T-helper 9 cell (primary cell): Measurements from ENCODE around the gene PER3.

Source experiments
- DNase-seq: peaks from one replicate; pipeline ENCODE4 v3.0.0-alpha.2; 2020

PER3 gene

DNA sequence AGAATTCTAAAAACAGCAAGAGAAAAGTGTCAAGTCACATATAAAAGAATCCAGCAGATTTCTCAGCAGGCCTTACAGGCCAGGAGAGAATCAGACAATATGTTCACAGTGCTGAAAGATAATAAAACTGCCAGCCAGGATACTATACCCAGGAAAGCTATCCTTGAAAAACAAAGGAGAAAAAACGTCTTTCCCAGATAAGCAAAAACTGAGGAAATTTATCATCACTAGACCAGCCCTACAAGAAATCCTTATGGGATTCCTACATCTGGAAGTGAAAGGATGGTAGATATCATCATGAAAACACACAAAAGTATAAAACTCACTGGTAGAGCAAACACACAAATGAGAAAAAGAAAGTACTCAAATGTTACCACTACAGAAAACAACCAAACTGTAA is 93.9 kb downstream of the PER3 start:
- no peak for DNase-seq

DNA sequence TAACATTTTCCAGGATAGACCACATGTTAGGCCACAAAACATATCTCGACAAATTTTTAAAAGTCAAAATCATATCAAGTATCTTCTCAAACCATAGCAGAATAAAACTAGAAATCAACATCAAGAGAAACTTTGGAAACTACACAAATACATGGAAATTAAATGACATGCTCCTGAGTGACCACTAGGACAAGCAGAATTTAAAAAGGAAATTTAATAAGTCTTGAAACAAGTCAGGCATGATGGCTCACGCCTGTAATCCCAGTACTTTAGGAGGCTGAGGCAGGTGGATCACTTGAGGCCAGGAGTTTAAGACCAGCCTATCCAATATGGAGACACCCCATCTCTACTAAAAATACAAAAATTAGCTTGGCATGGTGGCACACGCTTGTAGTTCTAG is 95.1 kb downstream of the PER3 start:
- no peak for DNase-seq

DNA sequence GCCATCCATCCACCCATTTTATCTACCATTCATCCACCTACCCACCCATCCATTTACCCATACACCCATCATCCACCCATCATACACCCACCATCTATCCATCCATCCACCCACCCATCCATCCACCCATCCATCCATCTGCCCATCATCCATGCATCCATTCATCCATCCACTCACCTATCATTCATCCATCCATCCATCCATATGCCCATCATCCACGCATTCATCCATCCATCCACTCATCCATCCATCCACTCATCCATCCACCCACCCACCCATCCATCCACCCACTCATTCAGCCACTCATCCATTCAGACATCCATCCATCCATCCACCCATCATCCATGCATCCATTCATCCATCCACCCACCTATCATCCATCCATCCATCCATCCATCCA is 100.7 kb downstream of the PER3 start:
- DNase-seq = no peak

DNA sequence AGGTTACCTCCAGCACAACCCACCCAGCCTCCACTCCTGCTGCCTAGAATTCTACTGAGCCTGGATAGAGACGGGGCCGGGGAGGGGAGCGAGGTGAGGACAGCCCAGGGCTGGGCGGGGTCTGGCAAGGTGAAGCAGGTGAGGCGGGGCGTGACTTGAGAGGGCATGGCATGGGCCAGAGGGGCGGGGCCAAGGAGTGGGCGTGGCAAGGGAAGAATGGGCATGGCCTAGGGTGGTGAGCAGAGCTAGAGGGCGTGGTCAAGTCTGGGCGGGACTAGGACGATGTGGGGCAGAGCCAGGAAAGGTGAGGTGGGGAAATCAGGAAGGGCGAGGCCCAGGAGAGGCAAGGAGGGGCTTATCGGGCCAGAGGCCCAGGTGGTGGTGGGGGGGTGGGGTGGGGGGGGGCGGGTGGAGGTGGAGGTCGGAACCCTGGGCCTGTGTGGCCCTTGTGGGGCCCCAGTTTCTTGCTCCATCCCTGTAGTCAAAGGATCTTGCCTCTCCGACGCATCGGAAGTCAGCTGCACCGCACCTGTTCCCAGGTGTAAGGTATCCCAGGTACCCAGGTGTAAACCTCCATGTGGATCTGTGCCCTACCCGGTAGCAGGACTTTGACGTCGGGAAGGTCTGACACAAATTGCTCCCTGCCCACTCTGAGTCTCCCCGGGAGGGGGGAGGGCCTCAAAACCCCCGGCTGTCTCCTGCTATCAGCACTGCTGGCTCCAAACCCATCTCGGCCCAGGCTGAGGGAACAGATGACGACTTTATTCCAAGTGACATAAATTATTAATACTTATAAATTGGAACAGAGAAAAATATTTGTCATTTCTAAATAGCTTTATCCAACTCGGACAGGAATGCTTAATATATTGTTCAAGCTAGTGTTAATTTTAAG is 101.7 kb downstream of the PER3 start:
- DNase-seq = no peak

DNA sequence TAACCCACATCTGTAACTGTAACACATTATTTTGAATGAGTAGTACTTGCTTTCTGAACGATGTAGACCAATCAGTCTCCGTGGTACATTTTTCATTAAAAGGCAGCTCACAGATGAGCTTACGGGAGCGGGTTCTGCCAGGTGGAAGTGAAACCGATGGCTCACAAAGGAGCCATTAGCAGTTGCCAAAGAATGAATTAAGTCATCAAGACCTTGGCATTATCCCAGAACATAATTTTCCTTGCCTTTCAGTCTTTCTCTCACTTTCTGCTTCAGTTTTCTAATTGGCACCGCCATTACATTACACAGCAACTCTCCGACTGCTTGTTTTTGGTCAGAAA is 102.3 kb downstream of the PER3 start:
- no peak for DNase-seq

DNA sequence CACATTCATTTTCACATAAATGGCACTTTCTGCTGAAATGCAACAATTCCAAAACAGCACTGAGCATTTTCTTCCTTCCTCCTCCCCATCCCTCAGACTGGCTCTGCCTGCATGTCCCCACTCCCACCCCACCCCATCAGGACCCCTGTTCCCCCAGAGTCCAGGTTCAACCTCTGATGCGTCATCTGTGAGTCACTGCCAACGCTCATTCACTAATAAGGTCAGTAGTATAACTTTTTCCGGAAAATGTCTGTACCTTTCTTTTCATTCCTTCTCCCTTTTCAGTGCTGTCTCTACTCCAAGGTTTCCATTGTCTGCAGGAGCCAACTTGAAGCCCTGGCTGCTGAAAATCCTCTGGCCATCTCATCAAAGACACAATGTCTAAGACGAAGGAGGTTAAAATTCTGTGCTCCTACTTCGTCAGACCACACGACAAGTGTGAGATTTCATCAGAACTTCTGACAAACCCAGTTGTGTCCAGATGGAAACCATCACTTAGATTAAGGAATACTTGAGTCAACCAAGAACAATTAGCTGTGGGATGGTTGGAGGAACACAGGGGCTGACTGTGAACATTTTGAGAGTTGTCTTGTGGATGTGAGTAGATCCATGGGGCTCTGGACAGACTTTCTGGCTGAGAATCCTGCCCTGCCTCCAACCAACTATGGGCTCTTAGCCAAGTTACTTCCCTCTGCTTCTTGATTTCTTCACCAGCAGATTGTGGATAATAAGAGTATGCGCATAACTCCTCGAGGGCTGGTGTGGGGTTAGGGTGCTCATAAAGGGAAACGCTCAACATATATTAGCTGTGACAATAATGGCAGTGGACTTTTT is 104.4 kb downstream of the PER3 start:
- no peak for DNase-seq

DNA sequence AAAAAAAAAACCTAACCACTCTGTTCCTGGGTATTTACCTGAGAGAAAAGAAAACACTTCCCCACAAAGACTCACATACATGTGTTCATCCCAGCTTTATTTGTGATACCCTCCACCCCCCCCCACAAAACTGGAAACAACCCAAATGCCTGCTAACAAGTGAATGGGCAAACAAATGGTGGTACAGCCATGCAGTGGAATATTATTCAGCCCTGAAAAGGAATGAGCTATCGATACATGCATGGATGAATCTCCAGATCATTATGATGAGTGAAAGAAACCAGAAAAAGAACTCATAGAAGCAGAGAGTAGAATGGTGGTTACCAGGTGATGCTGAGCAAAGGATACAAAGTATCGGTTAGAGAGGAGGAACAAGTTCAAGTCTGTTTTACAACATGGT is 106.8 kb downstream of the PER3 start:
- DNase-seq = no peak

DNA sequence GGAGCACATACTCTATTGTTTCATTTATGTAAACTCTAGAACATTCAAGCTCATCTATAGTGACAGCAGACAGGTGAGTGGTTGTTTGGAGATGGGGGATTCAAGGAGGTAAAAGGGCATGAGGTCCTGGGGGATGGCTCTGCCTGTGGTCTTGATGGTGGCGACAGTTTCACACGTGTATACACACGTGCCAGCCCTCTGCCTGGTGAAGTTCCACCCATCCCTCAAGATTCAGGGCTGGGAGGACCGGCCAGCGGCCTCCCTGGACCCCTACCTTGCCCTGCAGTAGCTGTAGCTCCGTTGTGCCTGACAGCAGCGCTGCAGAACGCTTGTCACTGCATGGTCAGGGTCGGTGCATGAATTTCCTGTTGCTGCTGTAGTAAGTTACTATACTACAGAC is 107.7 kb downstream of the PER3 start:
- no peak for DNase-seq

DNA sequence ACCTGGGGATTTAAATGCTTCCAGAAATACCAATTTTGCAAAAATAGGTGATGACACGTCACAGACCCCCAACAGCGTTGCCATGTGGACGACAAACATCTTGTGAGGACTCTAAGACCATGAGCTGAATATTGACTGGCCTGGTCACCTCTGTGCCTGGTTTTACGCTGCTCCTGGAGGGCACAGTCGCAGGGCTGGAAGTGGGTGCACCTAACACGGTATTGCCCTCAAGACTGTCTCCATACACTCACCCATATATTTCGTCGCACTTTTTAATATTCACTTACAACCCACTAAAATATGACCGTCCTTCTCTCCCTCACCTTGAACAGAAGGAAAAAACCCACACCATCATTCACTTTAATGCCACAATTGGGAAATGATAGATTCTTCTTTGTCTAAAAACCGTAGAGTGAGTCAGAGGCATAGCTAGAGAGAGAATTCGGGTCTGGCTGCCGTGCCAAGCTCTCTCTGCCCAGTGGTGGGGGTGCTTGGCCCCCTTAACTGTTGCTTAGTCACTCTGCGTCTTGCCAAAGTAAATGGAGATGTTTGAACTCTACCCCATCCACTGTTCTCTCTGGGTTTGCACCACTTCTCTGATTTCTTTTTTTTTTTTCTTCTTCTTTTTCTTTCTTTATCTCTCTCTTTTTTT is 109.6 kb downstream of the PER3 start:
- no peak for DNase-seq
